SK-N-MC (cell line): ENCODE measurements around the gene CHRNA4.
"Not testable (repeated sequence)": the region's sequence is repeated elsewhere in the genome, so short reads cannot be mapped to it uniquely, and the experiment has no call there.

Experiments
- DNase-seq: peaks from one replicate; pipeline ENCODE4 v3.0.0-alpha.2; 2011; ENCODE audit warnings: low read depth, low spot score
- H3K27ac ChIP-seq: fragments of 200-600 bp; sonication (generic); 2 replicates; pipeline ENCODE4 v1.5.1; 2016; ENCODE audit warnings: mixed run types
- H3K36me3 ChIP-seq: fragments of 200-600 bp; sonication (generic); 2 replicates; pipeline ENCODE4 v1.6.1; 2017; ENCODE audit warnings: antibody characterized with exemption, low read length, mixed read lengths; ENCODE audit not compliant: insufficient read depth
- H3K4me3 ChIP-seq: fragments of 200-600 bp; sonication (generic); 2 replicates; pipeline ENCODE4 v1.5.1; 2016
- H3K9ac ChIP-seq: fragments of 200-600 bp; sonication (generic); 2 replicates; pipeline ENCODE4 v1.8.0; 2017; ENCODE audit warnings: mixed run types, mixed read lengths; ENCODE audit not compliant: insufficient read length
- H3K9me3 ChIP-seq: fragments of 200-600 bp; sonication (generic); 2 replicates; pipeline ENCODE4 v1.6.1; 2017; ENCODE audit warnings: low read depth, mild to moderate bottlenecking, antibody characterized with exemption, low read length, moderate library complexity, mixed read lengths
- EZH2 ChIP-seq: fragments of 200-600 bp; sonication (generic); IDR thresholded peaks from one replicate; pipeline ENCODE4 v1.6.1; 2017; ENCODE audit warnings: antibody characterized with exemption
- FOXP2 ChIP-seq: optimal IDR thresholded peaks from 2 replicates; pipeline ENCODE3; 2011; ENCODE audit warnings: mild to moderate bottlenecking, moderate library complexity; ENCODE audit not compliant: insufficient read depth; ENCODE audit errors: extremely low read length, control extremely low read depth
- POLR2AphosphoS5 ChIP-seq: IDR thresholded peaks from 2 replicates; pipeline ENCODE4 v1.6.1; 2012; ENCODE audit warnings: mild to moderate bottlenecking, low read depth, low read length, borderline replicate concordance

CHRNA4 gene

GRCh38 chr20:63345328-63346100, 15.6 kb downstream of the CHRNA4 start:
- Histone ChIP-seq H3K27ac (no peak overlapping the region), H3K36me3 (no peaks in the 10 kb centered on the region)

GRCh38 chr20:63344616-63345327, 16.4 kb downstream of the CHRNA4 start:
- H3K36me3 ChIP-seq, result no peaks in the 10 kb centered on the region
- no peak overlapping the region for H3K9ac ChIP-seq
- no peak overlapping the region for H3K4me3 ChIP-seq
- no peak for TF ChIP-seq FOXP2
- no peak for TF ChIP-seq POLR2AphosphoS5
- TF ChIP-seq EZH2, result no peak
- H3K27ac ChIP-seq, result no peak overlapping the region
- no peaks in the 10 kb centered on the region for H3K9me3 ChIP-seq
- DNase-seq, result no peak

More at GRCh38 chr20:63345328-63346100, 15.6 kb downstream of the CHRNA4 start:
- TF ChIP-seq FOXP2 (no peak), EZH2 (no peak), POLR2AphosphoS5 (no peak)
- Histone ChIP-seq H3K4me3 (no peak overlapping the region), H3K9ac (no peak overlapping the region), H3K9me3 (no peaks in the 10 kb centered on the region)
- no peak for DNase-seq

DNA sequence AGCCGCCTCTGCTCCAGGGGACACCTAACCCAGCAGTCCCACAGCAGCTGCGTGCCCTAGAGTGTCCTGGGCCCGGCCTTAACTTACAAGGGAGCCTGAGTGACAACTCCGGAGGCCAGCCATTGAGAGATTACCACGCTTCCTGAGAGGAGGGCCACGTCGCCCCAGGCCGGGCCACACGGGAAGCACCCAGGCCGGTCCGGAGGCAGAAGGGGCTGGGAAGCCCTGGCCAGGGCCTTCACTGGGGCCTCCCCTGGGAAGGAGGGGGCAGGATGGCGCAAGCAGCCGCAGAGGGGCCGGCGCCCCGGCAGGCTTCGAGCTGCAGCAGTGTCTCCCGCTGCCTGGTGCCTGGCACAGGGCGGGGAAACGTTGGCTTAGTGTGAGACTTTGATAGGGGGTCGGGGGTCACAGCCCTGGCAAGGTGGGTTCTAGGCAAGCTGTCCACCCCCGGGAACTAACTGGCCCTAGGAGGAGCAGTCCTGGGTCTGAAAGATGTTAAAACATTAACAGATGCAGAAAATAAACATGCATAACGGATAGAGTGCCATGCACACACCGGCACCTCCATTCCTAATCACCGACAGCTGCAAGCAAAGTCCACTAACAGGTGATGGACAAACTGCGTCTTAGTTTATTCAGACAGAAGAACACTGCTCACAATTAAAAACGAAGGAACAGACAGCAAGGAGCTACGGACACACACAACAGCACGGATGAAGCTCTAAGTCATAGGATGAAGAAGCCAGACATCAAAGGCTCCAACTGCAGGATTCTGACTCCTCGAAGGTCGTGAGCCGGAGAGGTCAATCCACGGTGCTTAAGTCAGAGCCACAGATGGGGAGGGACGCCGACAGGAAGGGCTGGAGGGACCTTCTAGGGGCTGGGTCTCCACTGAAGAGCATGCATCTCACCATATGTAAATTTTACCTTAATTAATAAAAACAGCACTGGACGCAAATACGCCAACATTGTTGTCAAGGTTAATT, 17.4 kb downstream of the CHRNA4 start:
- no peak for TF ChIP-seq POLR2AphosphoS5
- TF ChIP-seq EZH2, result no peak
- no peak for TF ChIP-seq FOXP2

DNA sequence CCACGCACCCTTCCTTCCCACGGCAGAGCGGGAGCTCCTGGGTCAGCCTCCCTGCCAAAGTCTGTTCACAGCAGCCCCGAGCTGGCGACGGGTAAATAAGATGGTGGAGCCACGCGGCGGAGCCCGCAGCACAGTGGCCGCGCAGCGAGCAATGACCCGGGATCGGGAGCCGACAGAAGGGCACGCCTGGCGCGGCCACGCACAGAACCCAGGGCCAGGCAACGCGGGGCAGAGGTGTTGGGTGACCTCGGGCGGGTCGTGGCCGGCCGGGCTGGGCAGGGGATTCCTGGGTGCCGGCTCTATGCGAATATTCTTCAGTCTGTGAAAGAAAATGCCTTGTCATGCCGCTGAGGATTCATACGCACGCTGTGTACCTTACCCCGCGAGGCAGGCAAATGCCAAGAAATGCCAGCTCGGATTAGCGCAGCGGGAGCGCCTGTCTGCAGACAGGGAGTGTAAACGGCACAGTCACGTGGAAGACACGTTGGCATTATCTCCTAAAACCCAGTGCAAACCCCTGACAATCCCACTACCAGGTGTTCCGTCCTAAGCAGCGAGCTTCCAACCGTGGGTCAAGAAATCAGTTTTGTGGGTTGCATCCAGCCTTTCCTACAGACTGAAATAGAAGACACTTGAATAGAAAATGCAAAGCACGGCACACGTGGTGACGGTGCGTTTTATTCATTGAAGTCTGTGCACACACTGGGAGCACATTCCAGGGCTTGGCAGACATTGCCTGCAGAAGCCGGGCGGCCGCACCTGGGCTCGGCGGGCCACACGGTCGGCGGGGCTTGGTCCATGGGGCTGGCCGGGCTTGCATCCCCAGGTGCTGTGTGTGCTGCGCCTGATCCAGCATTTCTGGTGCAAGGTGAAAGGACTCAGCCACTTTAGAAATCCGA, 18.3 kb downstream of the CHRNA4 start:
- no peak for TF ChIP-seq POLR2AphosphoS5
- no peak for TF ChIP-seq EZH2
- TF ChIP-seq FOXP2, result no peak
- Histone ChIP-seq H3K27ac (no peak overlapping the region), H3K9me3 (no peaks in the 10 kb centered on the region), H3K9ac (no peak overlapping the region), H3K36me3 (no peaks in the 10 kb centered on the region), H3K4me3 (no peak overlapping the region)
- no peak for DNase-seq

More for the DNA sequence above, 17.4 kb downstream of the CHRNA4 start:
- H3K9me3 ChIP-seq, result no peaks in the 10 kb centered on the region
- DNase-seq, result no peak
- no peak overlapping the region for H3K27ac ChIP-seq
- H3K9ac ChIP-seq, result no peak overlapping the region
- H3K4me3 ChIP-seq, result no peak overlapping the region
- no peaks in the 10 kb centered on the region for H3K36me3 ChIP-seq

GRCh38 chr20:63340158-63340688, 20.9 kb downstream of the CHRNA4 start:
- H3K9me3 ChIP-seq, H3K27ac ChIP-seq, H3K36me3 ChIP-seq, H3K9ac ChIP-seq, DNase-seq, H3K4me3 ChIP-seq: not testable (repeated sequence)

- not testable (repeated sequence) for H3K36me3 ChIP-seq, H3K4me3 ChIP-seq, DNase-seq, H3K9me3 ChIP-seq, H3K9ac ChIP-seq, H3K27ac ChIP-seq
Observed at GRCh38 chr20:63339154-63340094, 21.7 kb downstream of the CHRNA4 start.
